K562 (cell line): ENCODE results near the gene FAM50B. TPM values are rescaled to one million over a fixed set of nuclear protein-coding genes. Genes with fewer than 3 reads are reported as not detected.

ENCODE experiments used
- ATAC-seq: fragments of 200-7000 bp; cut with Tn5 transposase; 3 replicates; pipeline ENCODE4 v1.9.1; 2020; ENCODE audit warnings: moderate library complexity
- BruUV-seq: library from RNA; stranded (reverse); fragments of 400-500 nt; replicated peaks from 2 replicates; lab custom pipeline; 2021; lab: Mats Ljungman, UMichigan
- CTCF ChIA-PET: fragments of 300-600 bp; formaldehyde crosslinking; extraction: SDS; loops from one replicate; lab custom pipeline; 2021; ENCODE audit warnings: low intra/inter-chr PET ratio; lab: Yijun Ruan, JAX
- POLR2A ChIA-PET: fragments of 300-600, 350-650 bp; sonication (Branson Sonifier 250); formaldehyde crosslinking; extraction: SDS; loops from one replicate; lab custom pipeline; 2021; ENCODE audit warnings: antibody characterized with exemption, inconsistent platforms; lab: Yijun Ruan, JAX
- DNase-seq, 4 experiments: peaks; one replicate each; pipeline versions ENCODE4 v3.0.0 to v3.0.0-alpha.2; 2011 to 2018; ENCODE audit warnings: low spot score in 3 of 4, mixed read lengths in 3 of 4; ENCODE audit errors: extremely low read depth in 1 of 4
- FAIRE-seq: peaks from 2 replicates; lab custom pipeline; 2011; peaks lifted over from hg19 to GRCh38; lab: Jason Lieb, UNC
- H2AFZ ChIP-seq: 2 replicates; pipeline ENCODE4 v1.6.0; 2011; ENCODE audit warnings: low read depth, low read length, control low read depth, inconsistent platforms
- H3K27ac ChIP-seq: fragments of 200-600 bp; 3 replicates; pipeline ENCODE4 v1.8.0; 2011; ENCODE audit warnings: low read depth, mild to moderate bottlenecking, control low read depth, inconsistent platforms, low read length, moderate library complexity, mixed read lengths; ENCODE audit errors: extremely low read depth
- H3K27me3 ChIP-seq, 2 experiments: fragments of 300-600 bp in 1 of 2; 2 replicates in 1 of 2; 3 replicates in 1 of 2; pipeline versions ENCODE4 v1.6.0 to v1.8.0; 2011; ENCODE audit warnings: inconsistent platforms in 2 of 2, low read length in 2 of 2, mild to moderate bottlenecking in 1 of 2, mixed read lengths in 1 of 2, moderate library complexity in 1 of 2; ENCODE audit not compliant: control insufficient read depth in 2 of 2, insufficient read depth in 2 of 2
- H3K36me3 ChIP-seq: fragments of 300-600 bp; 3 replicates; pipeline ENCODE4 v1.8.0; 2011; ENCODE audit warnings: mild to moderate bottlenecking, low read length, inconsistent platforms; ENCODE audit not compliant: control insufficient read depth, insufficient read depth
- H3K4me1 ChIP-seq, 2 experiments: fragments of 200-600 bp in 1 of 2; replicated peaks in 1 of 2; 2 replicates in 1 of 2; 3 replicates in 1 of 2; pipeline versions ENCODE4 v1.5.1 to v1.8.0; 2011; ENCODE audit warnings: inconsistent platforms in 2 of 2, low read length in 2 of 2, mild to moderate bottlenecking in 1 of 2, mixed read lengths in 1 of 2, moderate library complexity in 1 of 2; ENCODE audit not compliant: control insufficient read depth in 2 of 2, insufficient read depth in 2 of 2
- H3K4me2 ChIP-seq: 2 replicates; pipeline ENCODE4 v1.6.1; 2011; ENCODE audit warnings: low read length, control low read depth, inconsistent platforms, mixed read lengths; ENCODE audit not compliant: insufficient read depth
- H3K4me3 ChIP-seq: fragments of 200-600 bp; sonication (generic), shearing (Covaris generic); 2 replicates; pipeline ENCODE4 v1.5.1; 2016; ENCODE audit warnings: control low read depth, inconsistent platforms
- H3K79me2 ChIP-seq: fragments of 200-600 bp; 3 replicates; pipeline ENCODE4 v1.8.0; 2011; ENCODE audit warnings: low read length, inconsistent platforms; ENCODE audit not compliant: control insufficient read depth, insufficient read depth
- H3K9ac ChIP-seq, 2 experiments: 2 replicates each; pipeline versions ENCODE4 v1.6.0 to v1.6.1; 2011; ENCODE audit warnings: low read depth in 2 of 2, low read length in 2 of 2, control low read depth in 1 of 2, inconsistent platforms in 1 of 2, mild to moderate bottlenecking in 1 of 2, mixed read lengths in 1 of 2; ENCODE audit not compliant: insufficient read depth in 1 of 2
- H3K9me1 ChIP-seq: one replicate; pipeline ENCODE4 v1.6.0; 2011; ENCODE audit warnings: inconsistent platforms, mild to moderate bottlenecking, low read length, moderate library complexity; ENCODE audit not compliant: control insufficient read depth, insufficient read depth
- H3K9me3 ChIP-seq: replicated peaks from 2 replicates; pipeline ENCODE4 v1.5.1; 2011; ENCODE audit warnings: low read depth, low read length, inconsistent platforms; ENCODE audit not compliant: control insufficient read depth, insufficient read depth
- H4K20me1 ChIP-seq: replicated peaks from 2 replicates; pipeline ENCODE4 v1.6.1; 2011; ENCODE audit warnings: low read length, inconsistent platforms, mixed read lengths; ENCODE audit not compliant: control insufficient read depth, insufficient read depth
- CBX3 ChIP-seq, 2 experiments: IDR thresholded peaks; 1 replicate in 1 of 2; 2 replicates in 1 of 2; pipeline ENCODE4 v1.6.1; 2012; ENCODE audit warnings: inconsistent platforms in 2 of 2, low read length in 2 of 2, borderline replicate concordance in 1 of 2, control low read depth in 1 of 2
- CTCF ChIP-seq, 3 experiments: IDR thresholded peaks in 2 of 3; conservative IDR thresholded peaks in 1 of 3; 2 replicates each; pipeline ENCODE4 v1.5.1; 2011 to 2012; ENCODE audit warnings: low read length in 3 of 3, mild to moderate bottlenecking in 3 of 3, control low read depth in 2 of 3, improper control_type of control experiment in 1 of 3, inconsistent platforms in 1 of 3, low read depth in 1 of 3, mixed read lengths in 1 of 3, moderate library complexity in 1 of 3; ENCODE audit not compliant: insufficient read depth in 2 of 3
- RAD21 ChIP-seq, 2 experiments: fragments of 250-450 bp in 1 of 2; fragments of 450-650 bp in 1 of 2; sonication (Bioruptor Pico) in 1 of 2; formaldehyde crosslinking in 1 of 2; IDR thresholded peaks in 1 of 2; conservative IDR thresholded peaks in 1 of 2; 2 replicates each; pipeline versions ENCODE4 v1.4.0 to v1.8.0; 2020 to 2022; ENCODE audit warnings: mild to moderate bottlenecking in 2 of 2, moderate library complexity in 1 of 2
- SNRNP70 ChIP-seq: fragments of 200-400 bp; formaldehyde crosslinking; optimal IDR thresholded peaks from 2 replicates; pipeline ENCODE3; 2017; ENCODE audit warnings: low read depth, low read length
- ZNF717 ChIP-seq: fragments of 250-450 bp; sonication (Bioruptor Pico); IDR thresholded peaks from 2 replicates; pipeline ENCODE4 v1.5.0; 2021
- WGBS: fragments of 100-300 bp; shearing (Covaris generic); methylation state at CpG from one replicate; pipeline ENCODE4 v1.1.6; 2016; ENCODE audit warnings: low coverage, mixed read lengths; ENCODE audit not compliant: insufficient coverage; ENCODE audit errors: missing lambda C conversion rate; 5-methylcytosine and 5-hydroxymethylcytosine counted together
- in situ Hi-C: fragments of 300-500 bp; cut with MboI; formaldehyde crosslinking; loops from 4 replicates; pipeline ENCODE4 v1.15.0; 2018; ENCODE audit warnings: inconsistent platforms, mixed read lengths
- intact Hi-C: fragments of 100-400 bp; cut with micrococcal nuclease; formaldehyde crosslinking; loops from 2 replicates; pipeline ENCODE4 v1.14.2; 2022
- polyA plus RNA-seq, 8 experiments: library from polyadenylated mRNA; depleted of rRNA in 4 of 8; stranded (reverse) in 5 of 8; unstranded in 3 of 8; fragments of >200 nt; fragmentation: Nextera tagmentation in 2 of 8; fragmentation: Illumina TruSeq in 1 of 8; extraction: Ambion mirVana in 2 of 8; extraction: Trizol in 1 of 8; gene quantifications; 2 replicates each; pipeline versions ENCODE4 v1.2.1 to v1.2.3, GENCODE V29; 2011 to 2014; ENCODE audit warnings: inconsistent platforms in 1 of 8, missing spikeins in 1 of 8
- total RNA-seq, 7 experiments: library from RNA; depleted of rRNA in 6 of 7; stranded (reverse); fragments of >200 nt in 6 of 7; fragmentation: Illumina TruSeq in 2 of 7; extraction: Trizol in 2 of 7; gene quantifications; 2 replicates each; pipeline versions ENCODE4 v1.2.1 to v1.2.3, GENCODE V29; 2011 to 2021; ENCODE audit warnings: low replicate concordance in 1 of 7

Gene FAM50B
- total and polyA plus RNA-seq, 9 of the 15 experiments (the other 6 are each of a cell fraction or from before 2014, with no cell fraction given), result 0.09 to 0.16 (median 0.13) TPM; not detected in 6

GRCh38 chr6:3885262-3886036, 36.3 kb downstream of the FAM50B start (continued):
- peak; percentile 60 to 65 (median 63); a peak in 5 of 6 replicates for TF ChIP-seq CTCF (IDR thresholded peaks at IDR 0.05 in 2 of 3, conservative IDR thresholded peaks at IDR 0.05 in 1 of 3; ENCODE audit: insufficient read depth in 2 of 3, low read depth in 1 of 3, low read length in 3 of 3)

GRCh38 chr6:3887150-3887700, 38.1 kb downstream of the FAM50B start:
- no peak overlapping the region for H3K4me2 ChIP-seq
- CTCF ChIA-PET, result no interaction called here
- peaks cover 4% of the 10 kb centered on the region for H3K9me1 ChIP-seq
- no peak overlapping the region for H2AFZ ChIP-seq
- no peak overlapping the region for H3K9ac ChIP-seq
- TF ChIP-seq ZNF717 (CRISPR knock-in tag), result no peak
- TF ChIP-seq RAD21 (CRISPR knock-in tag; conservative IDR thresholded peaks at IDR 0.05 in 1 of 2, IDR thresholded peaks at IDR 0.05 in 1 of 2), result peak in 1 of 2 experiments; percentile 28; a peak in 2 of 4 replicates
- no peak for TF ChIP-seq SNRNP70
- TF ChIP-seq CBX3 (IDR thresholded peaks at IDR 0.05; ENCODE audit: borderline replicate concordance in 1 of 2, low read length in 2 of 2), result no peak
- TF ChIP-seq CTCF (IDR thresholded peaks at IDR 0.05 in 2 of 3, conservative IDR thresholded peaks at IDR 0.05 in 1 of 3; ENCODE audit: insufficient read depth in 2 of 3, low read depth in 1 of 3, low read length in 3 of 3), result peak; percentile 10 to 36 (median 23); a peak in 1 of 6 replicates
- H3K36me3 ChIP-seq, result no peaks in the 10 kb centered on the region
- no peak for ATAC-seq
- intact Hi-C loops, result loop anchor here (5.0 to 10.0 kb wide), 2 partner anchors 88 to 140 kb away; no protein-coding TSS in a partner anchor
- no peak overlapping the region for H3K27ac ChIP-seq
- in situ Hi-C loops, result no loop called here
- POLR2A ChIA-PET, result no interaction called here
- no peak for FAIRE-seq
- WGBS, result 17% methylated on average over 9 of the region's 9 CpGs
- no peak for DNase-seq
- no TSS peak for BruUV-seq
- H4K20me1 ChIP-seq, result no peaks in the 10 kb centered on the region
- no peak overlapping the region for H3K4me3 ChIP-seq
- H3K4me1 ChIP-seq, result no peaks in the 10 kb centered on the region
- no peaks in the 10 kb centered on the region for H3K9me3 ChIP-seq
- peaks cover 17 to 46% of the 10 kb centered on the region in 2 experiments for H3K27me3 ChIP-seq
- no peaks in the 10 kb centered on the region for H3K79me2 ChIP-seq
